HEK293 (cell line): ENCODE measurements around the gene WHRN.

ENCODE experiments used
- ATF2 ChIP-seq: fragments of 450-650 bp; formaldehyde crosslinking; IDR thresholded peaks from 2 replicates; pipeline ENCODE4 v1.5.1; 2016; ENCODE audit warnings: missing biosample characterization, missing genetic modification characterization, low read depth
- CTCF ChIP-seq: fragments of 450-650 bp; formaldehyde crosslinking; IDR thresholded peaks from 2 replicates; pipeline ENCODE4 v1.5.1; 2016; ENCODE audit warnings: missing biosample characterization, missing genetic modification characterization
- REST ChIP-seq: fragments of 450-650 bp; formaldehyde crosslinking; IDR thresholded peaks from 2 replicates; pipeline ENCODE4 v1.5.1; 2016; ENCODE audit warnings: missing biosample characterization, missing genetic modification characterization
- ZBTB49 ChIP-seq: fragments of 450-650 bp; formaldehyde crosslinking; IDR thresholded peaks from 2 replicates; pipeline ENCODE4 v1.5.1; 2016; ENCODE audit warnings: missing biosample characterization, missing genetic modification characterization, low read depth
- ZNF155 ChIP-seq: fragments of 450-650 bp; formaldehyde crosslinking; IDR thresholded peaks from 2 replicates; pipeline ENCODE4 v1.5.1; 2016; ENCODE audit warnings: missing biosample characterization, missing genetic modification characterization
- ZNF513 ChIP-seq: fragments of 450-650 bp; IDR thresholded peaks from 2 replicates; pipeline ENCODE4 v1.5.1; 2018; ENCODE audit warnings: missing biosample characterization, missing genetic modification characterization
- ZNF621 ChIP-seq: fragments of 450-650 bp; formaldehyde crosslinking; IDR thresholded peaks from 2 replicates; pipeline ENCODE4 v1.5.1; 2017; ENCODE audit warnings: missing biosample characterization, missing genetic modification characterization
- ZSCAN18 ChIP-seq: fragments of 450-650 bp; formaldehyde crosslinking; IDR thresholded peaks from 2 replicates; pipeline ENCODE4 v1.5.1; 2016; ENCODE audit warnings: missing biosample characterization, missing genetic modification characterization

GRCh38 chr9:114434878-114435311, 70.4 kb downstream of the WHRN start:
- TF ChIP-seq CTCF (tag by site-specific recombination) (peak; percentile 86), ATF2 (no peak), ZNF155 (no peak), ZBTB49 (tag by site-specific recombination) (no peak), REST (no peak), ZSCAN18 (tag by site-specific recombination) (no peak), ZNF621 (tag by site-specific recombination) (no peak), ZNF513 (no peak)
